ENCODE results near the gene DLX6.

The DLX6 gene

GRCh38 chr7:97008275-97008917, 3.0 kb downstream of the DLX6 start:
- TF ChIP-seq CTCF (IDR thresholded peaks at IDR 0.05) = no peak

GRCh38 chr7:97009753-97010732, 4.7 kb downstream of the DLX6 start:
- TF ChIP-seq CTCF (IDR thresholded peaks at IDR 0.05) = no peak

GRCh38 chr7:97011104-97011503, 5.8 kb downstream of the DLX6 start:
- no peak for TF ChIP-seq CTCF (IDR thresholded peaks at IDR 0.05)

- TF ChIP-seq CTCF (IDR thresholded peaks at IDR 0.05) = no peak
Measured at GRCh38 chr7:97011536-97012364, 6.4 kb downstream of the DLX6 start.

- no peak for TF ChIP-seq CTCF (IDR thresholded peaks at IDR 0.05)
Measured at GRCh38 chr7:97012365-97013133, 7.2 kb downstream of the DLX6 start.

- no peak for TF ChIP-seq CTCF (IDR thresholded peaks at IDR 0.05)
Measured at GRCh38 chr7:97013134-97013844, 7.9 kb downstream of the DLX6 start.

Data from LNCAP (cell line).